Stimulated activated CD8-positive, alpha-beta memory T cell treated with anti-CD3 and anti-CD28 coated beads, Interleukin-7, amount 100 ng/mL, for 24 hours (primary cell): ENCODE measurements around the gene ZCCHC24.
A peak's percentile ranks its signal among the peaks of the same experiment; 100 is the strongest.

Experiments
- DNase-seq: peaks from one replicate; pipeline ENCODE4 v3.0.0-alpha.2; 2020; ENCODE audit warnings: low read depth

The ZCCHC24 gene

GRCh38 chr10:79359816-79360498 lies 85.5 kb downstream of the ZCCHC24 start:
- no peak for DNase-seq

DNA sequence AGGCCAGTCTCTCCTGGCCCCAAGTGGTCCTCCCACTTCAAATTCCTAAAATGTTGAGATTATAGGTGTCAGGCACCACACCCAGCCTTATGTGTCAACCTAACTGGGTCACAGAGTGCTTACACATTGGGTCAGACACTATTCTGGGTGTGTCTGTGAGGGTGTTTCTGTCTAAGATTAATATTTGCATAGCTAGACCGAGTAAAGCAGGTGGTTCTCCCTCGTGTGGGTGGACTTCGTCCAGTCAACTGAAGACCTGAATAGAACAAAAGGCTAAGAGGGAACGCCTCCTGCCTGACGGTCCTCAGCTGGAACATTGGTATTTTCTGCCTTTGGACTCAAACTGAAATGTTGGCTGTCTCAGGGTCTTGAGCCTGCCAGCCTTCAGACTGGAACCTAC lies 86.6 kb downstream of the ZCCHC24 start:
- no peak for DNase-seq

GRCh38 chr10:79357180-79357579 lies 88.2 kb downstream of the ZCCHC24 start:
- no peak for DNase-seq

- DNase-seq = no peak
Measured at GRCh38 chr10:79356104-79356503, 89.3 kb downstream of the ZCCHC24 start.

GRCh38 chr10:79355420-79356017 lies 89.9 kb downstream of the ZCCHC24 start:
- no peak for DNase-seq

DNA sequence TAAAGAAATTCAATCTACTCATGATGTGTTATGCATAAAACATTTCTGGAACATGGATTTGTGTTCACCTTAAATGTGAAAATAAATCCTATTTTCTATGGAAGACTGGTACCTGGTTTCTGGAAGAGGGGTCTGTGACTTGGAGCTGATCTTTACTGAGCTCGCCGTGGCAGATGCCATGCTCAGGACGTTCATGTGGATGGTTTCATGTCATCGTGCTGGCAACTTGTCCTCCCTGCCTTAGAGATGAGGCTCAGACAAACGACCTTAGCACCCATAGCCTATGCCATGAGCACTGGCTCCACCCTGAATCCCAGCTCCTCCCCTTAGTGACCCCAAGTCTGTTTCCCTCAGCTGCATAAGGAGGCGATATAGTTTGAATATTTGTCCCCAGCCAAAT lies 90.8 kb downstream of the ZCCHC24 start:
- no peak for DNase-seq

GRCh38 chr10:79354141-79354540 lies 91.3 kb downstream of the ZCCHC24 start:
- DNase-seq = no peak

- no peak for DNase-seq
Measured at GRCh38 chr10:79353726-79354125, 91.7 kb downstream of the ZCCHC24 start.

GRCh38 chr10:79353000-79353406 lies 92.4 kb downstream of the ZCCHC24 start:
- no peak for DNase-seq

GRCh38 chr10:79352035-79352877 lies 93.2 kb downstream of the ZCCHC24 start:
- DNase-seq = no peak

DNA sequence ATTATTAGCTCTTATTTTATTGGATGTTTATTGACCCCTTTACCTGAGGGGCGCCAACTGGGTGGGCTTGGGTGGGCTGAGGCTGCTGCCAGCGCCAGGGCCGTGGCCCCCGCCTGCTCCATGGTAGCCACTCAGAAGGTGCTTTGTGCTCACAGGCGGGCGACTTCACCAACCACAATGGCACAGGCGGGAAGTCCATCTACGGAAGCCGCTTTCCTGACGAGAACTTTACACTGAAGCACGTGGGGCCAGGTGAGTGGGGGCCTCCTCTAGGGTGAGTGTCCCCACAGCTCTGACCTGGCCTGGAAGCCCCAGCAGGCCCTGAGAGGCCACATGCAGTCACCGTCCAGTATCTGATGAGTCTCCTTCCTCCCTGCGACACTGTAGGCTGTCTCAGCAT lies 94.1 kb downstream of the ZCCHC24 start:
- DNase-seq = no peak

GRCh38 chr10:79350407-79351154 lies 94.8 kb downstream of the ZCCHC24 start:
- DNase-seq = no peak

GRCh38 chr10:79349766-79350406 lies 95.5 kb downstream of the ZCCHC24 start:
- DNase-seq = no peak

GRCh38 chr10:79349072-79349491 lies 96.3 kb downstream of the ZCCHC24 start:
- no peak for DNase-seq

DNA sequence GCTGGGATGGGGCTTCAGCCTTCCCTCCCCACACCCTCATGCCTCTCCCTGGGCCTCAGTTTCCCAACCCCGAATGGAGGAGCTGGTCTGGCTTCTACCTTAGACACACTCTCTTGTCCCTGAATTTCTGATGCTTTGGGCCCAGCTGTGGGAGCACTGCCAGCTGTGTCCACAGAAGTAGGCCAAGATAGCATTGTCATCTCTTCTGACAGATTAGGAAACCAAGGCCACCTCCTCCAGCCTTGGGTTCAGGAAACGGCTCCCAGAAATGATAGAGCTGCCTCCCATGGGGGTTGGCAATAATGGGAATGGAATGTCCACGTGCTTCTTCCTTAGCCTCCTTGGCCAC lies 96.8 kb downstream of the ZCCHC24 start:
- no peak for DNase-seq

DNA sequence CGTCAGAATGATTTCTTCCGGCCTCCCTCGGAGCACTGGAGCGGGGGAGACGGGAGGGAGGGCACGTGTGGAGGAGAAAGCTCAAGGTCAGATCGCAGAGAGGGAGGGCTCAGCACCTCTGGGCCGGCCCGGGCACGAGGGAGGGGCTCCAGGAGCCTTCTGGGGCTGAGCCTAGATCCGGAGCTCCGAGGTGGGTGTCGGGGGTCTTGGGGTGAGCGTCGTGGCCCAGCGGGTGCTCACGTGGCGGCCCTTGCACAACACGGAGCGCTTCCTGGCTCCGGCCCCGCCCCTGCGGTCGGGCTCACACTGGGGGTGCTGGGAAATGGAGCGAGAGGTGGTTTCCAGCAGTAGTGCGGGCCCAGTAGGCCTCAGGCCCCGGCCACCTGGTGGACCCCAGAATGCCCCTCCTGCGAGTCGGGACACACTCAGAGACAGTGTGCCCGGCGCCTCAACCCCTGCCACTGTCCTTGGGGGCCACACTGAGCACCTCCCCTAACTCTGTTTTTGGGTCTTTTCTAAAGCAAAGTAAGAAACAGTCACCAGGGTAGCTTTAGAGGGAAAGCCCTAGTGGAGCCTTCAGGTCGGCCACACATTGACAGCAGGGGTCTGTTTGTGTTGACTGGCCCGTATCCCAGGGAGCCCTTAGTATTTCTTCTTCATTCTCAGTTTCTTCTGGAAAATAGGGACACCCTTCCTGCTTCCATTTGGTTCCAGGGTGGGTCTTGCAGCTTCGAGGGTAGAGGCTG lies 97.4 kb downstream of the ZCCHC24 start:
- peak; percentile 56 for DNase-seq

DNA sequence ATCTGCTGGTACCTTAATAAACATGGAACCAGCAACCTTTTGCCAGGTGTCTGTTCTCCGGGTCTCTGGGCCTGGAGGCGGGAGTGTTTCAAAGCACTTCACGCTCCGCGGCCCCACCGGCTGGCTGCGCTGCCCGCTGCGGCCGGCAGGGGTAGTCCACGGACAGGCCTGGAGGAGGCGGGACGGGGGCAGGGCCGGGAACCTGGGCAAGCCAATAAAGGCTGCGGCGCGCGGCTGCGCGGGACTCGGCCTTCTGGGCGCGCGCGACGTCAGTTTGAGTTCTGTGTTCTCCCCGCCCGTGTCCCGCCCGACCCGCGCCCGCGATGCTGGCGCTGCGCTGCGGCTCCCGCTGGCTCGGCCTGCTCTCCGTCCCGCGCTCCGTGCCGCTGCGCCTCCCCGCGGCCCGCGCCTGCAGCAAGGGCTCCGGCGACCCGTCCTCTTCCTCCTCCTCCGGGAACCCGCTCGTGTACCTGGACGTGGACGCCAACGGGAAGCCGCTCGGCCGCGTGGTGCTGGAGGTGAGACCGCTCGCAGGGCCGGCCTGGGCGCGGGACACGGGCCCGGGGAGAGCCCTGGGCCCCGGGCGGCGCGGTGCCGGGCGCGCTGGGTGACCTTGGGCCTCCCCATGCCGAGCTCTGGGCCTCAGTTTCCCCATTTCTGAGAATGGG lies 98.1 kb downstream of the ZCCHC24 start, which contains the start of gene PPIF:
Gene PPIF (plus strand): TSS at position 244 of the 668 bp plus-strand sequence. CDS start 80 bp downstream, at position 324.
- DNase-seq = peak; percentile 85

GRCh38 chr10:79346388-79347225 lies 98.8 kb downstream of the ZCCHC24 start:
- DNase-seq = no peak

GRCh38 chr10:79346012-79346340 lies 99.4 kb downstream of the ZCCHC24 start:
- DNase-seq = no peak
